22Rv1 (cell line): ENCODE data around the gene VTN.

Source experiments
- CTCF ChIP-seq: fragments of 450-650 bp; IDR thresholded peaks from 2 replicates; pipeline ENCODE4 v1.5.1; 2017; ENCODE audit warnings: mild to moderate bottlenecking
- ZFX ChIP-seq: fragments of 450-650 bp; IDR thresholded peaks from 2 replicates; pipeline ENCODE4 v1.6.1; 2017; ENCODE audit warnings: antibody characterized with exemption, borderline replicate concordance

- TF ChIP-seq CTCF (no peak), ZFX (no peak)
Observed at GRCh38 chr17:28347261-28347891, 22.7 kb downstream of the VTN start.
